ENCODE data around the gene SLC25A19.

Gene SLC25A19

DNA sequence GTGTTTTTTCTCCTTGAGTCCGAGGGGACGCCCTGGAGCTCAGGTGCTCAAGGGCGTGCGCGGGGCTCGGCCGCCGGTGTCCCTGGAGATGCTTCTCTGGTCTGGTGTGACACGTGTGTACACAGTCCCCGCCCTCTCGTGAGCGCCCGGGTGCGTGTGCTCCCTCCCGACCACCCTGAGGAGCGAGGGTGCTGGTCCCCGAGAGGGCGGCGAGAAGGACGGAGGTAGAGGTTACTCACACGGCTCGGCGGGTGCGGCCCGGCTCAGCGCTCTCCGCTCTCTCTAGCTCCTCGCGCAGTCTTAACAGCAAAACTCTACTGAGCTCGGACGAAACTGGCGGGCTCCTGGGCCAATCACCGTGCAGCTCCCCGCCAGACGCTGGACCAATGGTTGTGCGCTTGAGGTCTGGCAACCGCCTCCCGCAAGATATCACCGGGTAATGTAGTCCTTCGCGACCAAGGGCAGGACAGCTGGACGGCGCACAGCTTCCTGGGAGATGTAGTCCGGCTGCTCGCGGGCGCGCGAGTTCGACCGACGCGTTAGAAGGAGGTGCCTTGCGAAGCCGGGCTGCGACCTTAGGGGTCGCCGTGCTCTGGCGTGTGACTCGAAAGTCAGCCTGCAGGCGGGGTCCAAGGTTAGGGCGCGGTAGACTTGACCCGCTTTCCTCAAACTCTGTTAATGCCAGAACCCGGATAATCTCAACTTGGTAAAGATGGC is at the start of gene SLC25A19:
SLC25A19 (minus strand) TSS at position 319 of the 717 bp plus-strand sequence. CDS start 2,669 bp downstream, outside the sequence.
- peaks cover 15% of the 10 kb centered on the region for H3K36me3 ChIP-seq (ENCODE audit: insufficient read depth, low read length)
- peak within 1 kb of the TSS; percentile 64 for H3K9ac ChIP-seq (ENCODE audit: low read length)
- peak within 1 kb of the TSS; percentile 59 for H3K27ac ChIP-seq (ENCODE audit: low read depth, low read length)
- no peaks in the 10 kb centered on the region for H3K9me3 ChIP-seq (ENCODE audit: low read length)
- H3K27me3 ChIP-seq (ENCODE audit: control insufficient read depth in 1 of 2, insufficient read depth in 2 of 2, low read length in 2 of 2): no peaks in the 10 kb centered on the region
- H3K4me1 ChIP-seq (ENCODE audit: insufficient read depth, low read length): peaks cover 8% of the 10 kb centered on the region
- H3K4me3 ChIP-seq (ENCODE audit: low read depth in 1 of 2, low read length in 2 of 2): peak within 1 kb of the TSS; percentile 81 to 98

DNA sequence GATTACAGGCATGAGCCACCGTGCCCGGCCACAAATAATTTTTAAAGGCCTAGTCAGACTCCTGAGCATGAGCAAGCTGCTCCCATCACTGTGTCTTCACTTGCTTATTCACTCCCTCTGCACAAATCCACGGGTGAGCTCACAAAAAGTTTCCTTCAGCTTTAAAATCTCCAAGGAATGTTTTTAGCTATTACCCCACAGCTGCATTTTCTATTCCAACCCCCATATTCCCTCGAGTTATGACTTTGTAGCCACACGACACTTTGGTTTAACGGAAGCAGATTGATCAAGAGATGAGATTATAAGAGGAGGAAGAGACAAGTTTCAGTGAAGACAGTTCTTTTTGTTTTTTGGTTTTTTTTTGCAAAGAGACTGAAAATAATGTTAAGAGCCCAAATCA is 49.1 kb upstream of the SLC25A19 start:
- Histone ChIP-seq H3K4me1 (ENCODE audit: insufficient read depth, low read length) (peaks cover 14% of the 10 kb centered on the region), H3K36me3 (ENCODE audit: insufficient read depth, low read length) (no peaks in the 10 kb centered on the region), H3K27me3 (ENCODE audit: control insufficient read depth in 1 of 2, insufficient read depth in 2 of 2, low read length in 2 of 2) (no peaks in the 10 kb centered on the region), H3K9ac (ENCODE audit: low read length) (no peak overlapping the region), H3K9me3 (ENCODE audit: low read length) (no peaks in the 10 kb centered on the region), H3K4me3 (ENCODE audit: low read depth in 1 of 2, low read length in 2 of 2) (no peak overlapping the region), H3K27ac (ENCODE audit: low read depth, low read length) (no peak overlapping the region)

GRCh38 chr17:75335315-75335714 is 46.1 kb upstream of the SLC25A19 start:
- H3K36me3 ChIP-seq (ENCODE audit: insufficient read depth, low read length): no peaks in the 10 kb centered on the region
- H3K9me3 ChIP-seq (ENCODE audit: low read length): no peaks in the 10 kb centered on the region
- peaks cover 3% of the 10 kb centered on the region for H3K4me1 ChIP-seq (ENCODE audit: insufficient read depth, low read length)
- no peak overlapping the region for H3K9ac ChIP-seq (ENCODE audit: low read length)
- no peak overlapping the region for H3K27ac ChIP-seq (ENCODE audit: low read depth, low read length)
- H3K27me3 ChIP-seq (ENCODE audit: control insufficient read depth in 1 of 2, insufficient read depth in 2 of 2, low read length in 2 of 2): no peaks in the 10 kb centered on the region
- H3K4me3 ChIP-seq (ENCODE audit: low read depth in 1 of 2, low read length in 2 of 2): no peak overlapping the region

DNA sequence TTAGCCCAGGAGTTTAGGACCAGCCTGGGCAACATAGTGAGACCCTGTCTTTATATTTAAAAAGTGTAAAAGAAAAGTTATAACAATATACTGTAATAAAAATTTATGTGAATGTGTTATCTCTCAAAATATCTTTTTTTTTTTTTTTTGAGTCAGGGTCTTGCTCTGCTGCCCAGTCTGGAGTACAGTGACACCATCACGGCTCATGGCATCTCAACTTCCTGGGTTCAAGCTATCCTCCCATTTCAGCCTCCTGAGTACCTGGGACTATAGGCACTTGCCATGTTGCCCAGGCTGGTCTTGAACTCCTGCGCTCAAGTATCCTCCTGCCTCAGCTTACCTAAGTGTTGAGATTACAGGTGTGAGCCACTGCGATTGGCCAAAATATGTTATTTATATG is 45.5 kb upstream of the SLC25A19 start:
- no peaks in the 10 kb centered on the region for H3K9me3 ChIP-seq (ENCODE audit: low read length)
- no peaks in the 10 kb centered on the region for H3K36me3 ChIP-seq (ENCODE audit: insufficient read depth, low read length)
- no peak overlapping the region for H3K27ac ChIP-seq (ENCODE audit: low read depth, low read length)
- H3K4me3 ChIP-seq (ENCODE audit: low read depth in 1 of 2, low read length in 2 of 2): no peak overlapping the region
- H3K27me3 ChIP-seq (ENCODE audit: control insufficient read depth in 1 of 2, insufficient read depth in 2 of 2, low read length in 2 of 2): no peaks in the 10 kb centered on the region
- no peaks in the 10 kb centered on the region for H3K4me1 ChIP-seq (ENCODE audit: insufficient read depth, low read length)
- no peak overlapping the region for H3K9ac ChIP-seq (ENCODE audit: low read length)

DNA sequence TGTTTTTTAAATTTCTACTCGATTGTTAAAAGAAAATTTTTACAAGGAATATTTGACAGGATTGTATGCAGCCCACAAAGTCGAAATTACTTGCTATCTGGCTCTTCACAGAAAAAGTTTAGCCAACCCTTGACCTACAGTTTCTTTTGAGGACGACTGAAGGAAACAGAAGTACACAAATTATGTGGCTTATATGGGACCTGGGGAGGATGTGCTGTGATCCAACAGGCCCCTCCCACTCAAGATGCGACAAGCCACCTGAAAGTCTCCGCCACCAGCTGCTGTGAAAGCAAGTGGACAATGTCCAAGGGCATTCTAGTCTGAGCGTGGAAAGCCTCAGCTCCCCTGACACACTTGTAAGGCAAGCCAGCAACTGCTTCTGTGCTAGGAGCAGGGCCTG is 42.4 kb upstream of the SLC25A19 start:
- H3K27me3 ChIP-seq (ENCODE audit: control insufficient read depth in 1 of 2, insufficient read depth in 2 of 2, low read length in 2 of 2): no peaks in the 10 kb centered on the region
- H3K4me1 ChIP-seq (ENCODE audit: insufficient read depth, low read length): no peaks in the 10 kb centered on the region
- H3K36me3 ChIP-seq (ENCODE audit: insufficient read depth, low read length): no peaks in the 10 kb centered on the region
- H3K9me3 ChIP-seq (ENCODE audit: low read length): no peaks in the 10 kb centered on the region
- H3K4me3 ChIP-seq (ENCODE audit: low read depth in 1 of 2, low read length in 2 of 2): no peak overlapping the region
- H3K9ac ChIP-seq (ENCODE audit: low read length): no peak overlapping the region
- no peak overlapping the region for H3K27ac ChIP-seq (ENCODE audit: low read depth, low read length)

DNA sequence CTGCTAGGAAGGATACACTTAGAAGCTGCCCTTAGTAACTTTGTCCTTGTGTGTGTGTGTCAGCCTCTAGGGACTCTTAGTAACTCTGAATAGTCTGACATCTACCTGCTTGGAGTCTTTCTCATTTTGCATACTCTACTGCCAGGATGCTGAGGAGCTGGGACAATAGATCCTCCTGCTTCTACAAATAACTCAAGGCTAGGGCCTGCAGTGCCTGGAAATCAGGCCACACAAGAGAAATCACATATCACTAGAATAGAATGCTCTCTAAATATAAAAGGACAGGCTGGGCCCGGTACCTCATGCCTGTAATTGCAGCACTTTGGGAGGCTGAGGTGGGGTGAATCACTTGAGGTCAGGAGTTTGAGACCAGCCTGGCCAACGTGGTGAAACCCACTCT is 38.5 kb upstream of the SLC25A19 start:
- H3K9me3 ChIP-seq (ENCODE audit: low read length): no peaks in the 10 kb centered on the region
- H3K27ac ChIP-seq (ENCODE audit: low read depth, low read length): no peak overlapping the region
- H3K4me3 ChIP-seq (ENCODE audit: low read depth in 1 of 2, low read length in 2 of 2): no peak overlapping the region
- H3K27me3 ChIP-seq (ENCODE audit: control insufficient read depth in 1 of 2, insufficient read depth in 2 of 2, low read length in 2 of 2): no peaks in the 10 kb centered on the region
- peaks cover 17% of the 10 kb centered on the region for H3K4me1 ChIP-seq (ENCODE audit: insufficient read depth, low read length)
- H3K36me3 ChIP-seq (ENCODE audit: insufficient read depth, low read length): peaks cover 5% of the 10 kb centered on the region
- H3K9ac ChIP-seq (ENCODE audit: low read length): no peak overlapping the region

DNA sequence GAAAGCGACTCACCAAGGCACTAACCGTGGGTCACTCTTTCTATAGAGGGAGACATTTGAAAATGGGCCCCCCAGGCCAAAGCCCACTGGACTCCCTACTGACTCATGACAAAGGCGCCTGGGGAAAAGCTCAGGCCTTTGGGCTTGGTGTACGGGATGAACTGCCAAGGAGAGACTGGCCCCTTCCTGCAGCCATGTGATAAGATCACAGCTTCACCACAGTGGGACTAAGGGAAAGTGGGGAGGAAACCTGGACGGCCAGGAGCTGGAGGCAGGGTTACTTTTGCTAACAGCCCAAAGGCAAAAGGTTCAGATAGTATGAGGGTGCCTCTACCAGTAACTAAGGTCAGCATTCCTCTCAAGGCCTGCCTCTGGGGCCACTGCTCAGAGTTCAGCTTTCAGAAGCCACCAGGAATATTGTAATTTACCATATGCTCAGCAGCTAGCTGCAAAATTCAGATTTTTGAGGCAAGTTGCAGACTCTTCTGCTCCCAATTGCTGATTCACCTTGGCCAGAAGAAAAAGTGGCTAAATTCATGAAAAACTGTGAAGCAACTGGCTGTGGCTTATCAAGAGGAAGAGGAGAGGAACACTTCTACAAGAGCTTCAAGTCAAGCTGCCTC is 37.1 kb upstream of the SLC25A19 start:
- Histone ChIP-seq H3K4me3 (ENCODE audit: low read depth in 1 of 2, low read length in 2 of 2) (no peak overlapping the region), H3K9ac (ENCODE audit: low read length) (no peak overlapping the region), H3K36me3 (ENCODE audit: insufficient read depth, low read length) (peaks cover 12% of the 10 kb centered on the region), H3K4me1 (ENCODE audit: insufficient read depth, low read length) (peaks cover 17% of the 10 kb centered on the region), H3K27me3 (ENCODE audit: control insufficient read depth in 1 of 2, insufficient read depth in 2 of 2, low read length in 2 of 2) (no peaks in the 10 kb centered on the region), H3K9me3 (ENCODE audit: low read length) (no peaks in the 10 kb centered on the region), H3K27ac (ENCODE audit: low read depth, low read length) (no peak overlapping the region)

GRCh38 chr17:75325827-75326225 is 36.6 kb upstream of the SLC25A19 start:
- Histone ChIP-seq H3K27me3 (ENCODE audit: control insufficient read depth in 1 of 2, insufficient read depth in 2 of 2, low read length in 2 of 2) (no peaks in the 10 kb centered on the region), H3K36me3 (ENCODE audit: insufficient read depth, low read length) (peaks cover 16% of the 10 kb centered on the region), H3K9ac (ENCODE audit: low read length) (no peak overlapping the region), H3K4me1 (ENCODE audit: insufficient read depth, low read length) (peaks cover 17% of the 10 kb centered on the region), H3K4me3 (ENCODE audit: low read depth in 1 of 2, low read length in 2 of 2) (no peak overlapping the region), H3K9me3 (ENCODE audit: low read length) (no peaks in the 10 kb centered on the region), H3K27ac (ENCODE audit: low read depth, low read length) (no peak overlapping the region)

DNA sequence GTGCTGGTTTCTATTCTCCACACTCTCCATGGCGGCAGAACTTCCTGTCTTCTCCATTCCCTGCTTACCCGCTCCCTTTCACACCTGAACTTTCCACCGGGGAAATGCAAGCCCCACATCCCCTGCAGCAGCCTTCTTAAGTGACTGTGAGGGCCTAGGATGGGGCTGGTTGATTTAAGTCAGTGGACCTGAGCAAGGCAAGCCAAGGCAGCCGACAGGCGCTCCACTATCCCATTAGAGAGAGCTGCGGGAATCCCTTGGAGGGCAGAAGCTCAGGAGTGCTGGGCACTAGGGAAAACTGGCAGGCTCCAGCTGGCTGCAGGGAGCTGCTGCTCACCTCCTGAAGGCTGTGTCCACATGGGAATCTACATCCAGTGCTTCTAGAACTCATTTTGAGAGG is 36.1 kb upstream of the SLC25A19 start:
- Histone ChIP-seq H3K4me1 (ENCODE audit: insufficient read depth, low read length) (peaks cover 20% of the 10 kb centered on the region), H3K36me3 (ENCODE audit: insufficient read depth, low read length) (peaks cover 21% of the 10 kb centered on the region)

DNA sequence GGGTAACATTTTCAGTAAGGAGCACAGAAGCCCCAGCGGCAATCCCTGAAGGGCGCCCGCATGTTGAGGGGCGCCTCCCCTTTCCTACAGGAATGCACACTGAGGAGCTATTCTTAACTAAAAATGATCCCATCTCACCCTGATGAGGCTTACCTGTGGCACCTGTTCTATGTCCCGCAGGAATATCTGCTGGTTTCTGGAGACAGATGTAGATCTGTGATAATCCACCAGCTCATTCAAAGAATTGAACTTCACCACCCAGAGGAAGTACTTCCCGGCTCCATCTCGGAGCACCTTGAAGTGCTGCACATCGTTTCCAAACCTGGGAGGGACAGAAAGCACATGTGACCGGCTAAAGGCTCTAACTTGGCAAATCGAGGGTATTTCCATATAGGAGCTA is 32.3 kb upstream of the SLC25A19 start:
- H3K9ac ChIP-seq (ENCODE audit: low read length): no peak overlapping the region
- no peaks in the 10 kb centered on the region for H3K27me3 ChIP-seq (ENCODE audit: control insufficient read depth in 1 of 2, insufficient read depth in 2 of 2, low read length in 2 of 2)
- H3K27ac ChIP-seq (ENCODE audit: low read depth, low read length): no peak overlapping the region
- peaks cover 22% of the 10 kb centered on the region for H3K4me1 ChIP-seq (ENCODE audit: insufficient read depth, low read length)
- H3K36me3 ChIP-seq (ENCODE audit: insufficient read depth, low read length): peaks cover 30% of the 10 kb centered on the region
- H3K9me3 ChIP-seq (ENCODE audit: low read length): no peaks in the 10 kb centered on the region
- H3K4me3 ChIP-seq (ENCODE audit: low read depth in 1 of 2, low read length in 2 of 2): no peak overlapping the region

More for the DNA sequence above, 36.1 kb upstream of the SLC25A19 start:
- H3K27ac ChIP-seq (ENCODE audit: low read depth, low read length): no peak overlapping the region
- H3K27me3 ChIP-seq (ENCODE audit: control insufficient read depth in 1 of 2, insufficient read depth in 2 of 2, low read length in 2 of 2): no peaks in the 10 kb centered on the region
- no peaks in the 10 kb centered on the region for H3K9me3 ChIP-seq (ENCODE audit: low read length)
- H3K4me3 ChIP-seq (ENCODE audit: low read depth in 1 of 2, low read length in 2 of 2): no peak overlapping the region
- H3K9ac ChIP-seq (ENCODE audit: low read length): no peak overlapping the region

DNA sequence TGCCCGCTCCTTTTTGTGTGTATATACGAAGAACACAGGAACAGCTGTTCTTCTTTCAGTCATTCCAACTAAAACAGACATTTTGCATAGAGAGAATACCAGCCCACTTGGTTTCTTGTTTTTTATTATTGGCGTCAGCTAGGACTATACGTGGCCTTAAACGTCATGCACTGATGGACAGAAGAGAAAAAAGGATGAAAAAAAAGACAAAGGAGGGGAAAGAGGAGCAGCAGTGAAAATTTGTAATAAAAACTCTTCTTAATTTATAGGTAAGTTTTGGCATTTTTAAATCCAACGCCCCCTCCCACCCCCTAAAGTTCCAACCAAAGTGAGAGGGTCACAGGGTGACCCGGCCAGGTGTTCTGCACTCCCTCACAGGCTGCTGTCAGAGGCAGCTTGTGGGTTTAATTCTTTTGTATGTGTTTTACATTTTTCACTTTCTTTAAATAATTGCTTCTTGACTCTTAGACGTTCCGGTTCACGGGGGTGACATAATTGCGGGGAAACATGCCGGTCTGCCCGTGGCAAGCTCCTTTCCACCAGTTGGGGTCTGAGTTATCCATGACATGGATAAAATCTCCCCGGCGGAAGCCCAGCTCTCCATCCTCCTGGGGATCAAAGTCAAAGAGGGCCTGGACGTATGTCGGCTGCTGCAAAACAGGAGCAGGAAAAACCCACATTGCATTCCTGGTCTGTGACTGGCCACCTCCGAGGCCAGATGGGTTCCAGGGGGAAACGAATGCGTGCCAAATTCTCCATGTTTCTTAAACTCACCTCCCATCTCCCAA is 30.9 kb upstream of the SLC25A19 start:
- H3K4me1 ChIP-seq (ENCODE audit: insufficient read depth, low read length): peaks cover 14% of the 10 kb centered on the region
- H3K4me3 ChIP-seq (ENCODE audit: low read depth in 1 of 2, low read length in 2 of 2): no peak overlapping the region
- no peaks in the 10 kb centered on the region for H3K9me3 ChIP-seq (ENCODE audit: low read length)
- H3K27me3 ChIP-seq (ENCODE audit: control insufficient read depth in 1 of 2, insufficient read depth in 2 of 2, low read length in 2 of 2): no peaks in the 10 kb centered on the region
- peaks cover 25% of the 10 kb centered on the region for H3K36me3 ChIP-seq (ENCODE audit: insufficient read depth, low read length)
- peak overlapping the region; percentile 6 for H3K27ac ChIP-seq (ENCODE audit: low read depth, low read length)
- H3K9ac ChIP-seq (ENCODE audit: low read length): no peak overlapping the region

Data from muscle layer of colon (tissue), 2 donors.